DOHH2 (cell line): Measurements from ENCODE around the gene KBTBD3.
A peak's percentile ranks its signal among the peaks of the same experiment; 100 is the strongest.

Source experiments
- H3F3A ChIP-seq: fragments of 200-600 bp; sonication (generic), shearing (Covaris generic); 2 replicates; pipeline ENCODE4 v1.6.0; 2016; ENCODE audit warnings: antibody characterized with exemption, mild to moderate bottlenecking; ENCODE audit not compliant: control insufficient read depth, insufficient read depth
- H3K27ac ChIP-seq: fragments of 200-600 bp; sonication (generic); 2 replicates; pipeline ENCODE4 v1.5.1; 2014; ENCODE audit warnings: low read depth, mild to moderate bottlenecking, low read length, moderate library complexity
- H3K27me3 ChIP-seq: fragments of 200-600 bp; sonication (generic); 2 replicates; pipeline ENCODE4 v1.6.1; 2014; ENCODE audit warnings: mild to moderate bottlenecking, low read length, mixed read lengths; ENCODE audit not compliant: control insufficient read depth
- H3K36me3 ChIP-seq: fragments of 200-600 bp; sonication (generic); 2 replicates; pipeline ENCODE4 v1.6.1; 2014; ENCODE audit warnings: mild to moderate bottlenecking, low read length, moderate library complexity, mixed read lengths; ENCODE audit not compliant: control insufficient read depth
- H3K4me1 ChIP-seq: fragments of 200-600 bp; sonication (generic); 2 replicates; pipeline ENCODE4 v1.6.1; 2014; ENCODE audit warnings: mild to moderate bottlenecking, low read length, mixed read lengths; ENCODE audit not compliant: control insufficient read depth
- H3K4me2 ChIP-seq: fragments of 200-600 bp; sonication (generic); 2 replicates; pipeline ENCODE4 v1.6.0; 2014; ENCODE audit warnings: mild to moderate bottlenecking, low read length, moderate library complexity
- H3K4me3 ChIP-seq: fragments of 200-600 bp; sonication (generic); 2 replicates; pipeline ENCODE4 v1.5.1; 2014; ENCODE audit warnings: mild to moderate bottlenecking, low read length, mixed read lengths
- H3K79me2 ChIP-seq: fragments of 200-600 bp; sonication (generic); 2 replicates; pipeline ENCODE4 v1.6.1; 2014; ENCODE audit warnings: mild to moderate bottlenecking, low read length, mixed read lengths; ENCODE audit not compliant: control insufficient read depth
- H3K9me2 ChIP-seq: fragments of 200-600 bp; sonication (generic); replicated peaks from 2 replicates; pipeline ENCODE4 v1.6.1; 2014; ENCODE audit warnings: mild to moderate bottlenecking, low read length, mixed read lengths; ENCODE audit not compliant: control insufficient read depth
- H3K9me3 ChIP-seq: fragments of 200-600 bp; sonication (generic); 2 replicates; pipeline ENCODE4 v1.6.1; 2014; ENCODE audit warnings: antibody characterized with exemption, low read length, mixed read lengths; ENCODE audit not compliant: control insufficient read depth, insufficient read depth
- H4K20me1 ChIP-seq: fragments of 200-600 bp; sonication (generic); 2 replicates; pipeline ENCODE4 v1.6.0; 2014; ENCODE audit warnings: low read depth, mild to moderate bottlenecking, antibody characterized with exemption, low read length, moderate library complexity; ENCODE audit not compliant: control insufficient read depth, insufficient read depth
- EZH2phosphoT487 ChIP-seq: fragments of 200-600 bp; sonication (generic); IDR thresholded peaks from 2 replicates; pipeline ENCODE4 v1.6.1; 2017; ENCODE audit warnings: borderline replicate concordance, mild to moderate bottlenecking, antibody characterized with exemption, low read length, moderate library complexity, mixed read lengths
- TF ChIP-seq, protein P1 (sequence below): fragments of 200-600 bp; sonication (generic); IDR thresholded peaks from one replicate; pipeline ENCODE4 v1.5.1; 2014; ENCODE audit warnings: antibody characterized with exemption, mild to moderate bottlenecking, low read depth, low read length; ENCODE audit not compliant: poor library complexity, severe bottlenecking

Gene KBTBD3

DNA sequence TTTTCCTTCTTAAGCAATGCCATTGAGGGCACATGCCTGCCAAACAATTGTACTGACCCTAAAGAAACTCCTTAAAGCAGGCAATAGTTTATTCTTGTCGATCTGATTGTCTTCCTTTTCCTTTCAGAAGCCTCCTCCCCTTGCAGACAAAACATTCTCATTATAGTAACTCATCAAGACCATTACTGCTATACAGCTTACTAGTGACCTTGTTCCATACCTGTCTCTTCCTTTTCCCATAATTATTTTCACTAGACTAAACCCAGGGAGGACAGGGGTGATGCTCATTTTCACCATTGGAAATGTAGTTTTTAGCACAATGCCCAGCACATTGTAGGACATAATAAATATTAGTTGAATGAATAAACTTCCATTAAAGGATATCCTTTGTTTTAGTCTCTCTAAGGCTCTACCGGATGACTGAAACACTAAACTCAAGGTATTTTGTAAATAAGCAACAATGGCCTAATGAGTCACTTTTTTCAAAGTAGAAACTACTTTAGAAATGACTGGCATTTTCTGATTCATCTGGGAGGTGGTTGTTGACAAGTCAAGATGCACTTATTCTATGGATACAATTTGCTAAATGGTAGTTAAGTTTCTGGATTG, 45.8 kb downstream of the KBTBD3 start:
- no peaks in the 10 kb centered on the region for H3K27me3 ChIP-seq
- no peak overlapping the region for H3K4me2 ChIP-seq
- TF ChIP-seq, protein P1, sequence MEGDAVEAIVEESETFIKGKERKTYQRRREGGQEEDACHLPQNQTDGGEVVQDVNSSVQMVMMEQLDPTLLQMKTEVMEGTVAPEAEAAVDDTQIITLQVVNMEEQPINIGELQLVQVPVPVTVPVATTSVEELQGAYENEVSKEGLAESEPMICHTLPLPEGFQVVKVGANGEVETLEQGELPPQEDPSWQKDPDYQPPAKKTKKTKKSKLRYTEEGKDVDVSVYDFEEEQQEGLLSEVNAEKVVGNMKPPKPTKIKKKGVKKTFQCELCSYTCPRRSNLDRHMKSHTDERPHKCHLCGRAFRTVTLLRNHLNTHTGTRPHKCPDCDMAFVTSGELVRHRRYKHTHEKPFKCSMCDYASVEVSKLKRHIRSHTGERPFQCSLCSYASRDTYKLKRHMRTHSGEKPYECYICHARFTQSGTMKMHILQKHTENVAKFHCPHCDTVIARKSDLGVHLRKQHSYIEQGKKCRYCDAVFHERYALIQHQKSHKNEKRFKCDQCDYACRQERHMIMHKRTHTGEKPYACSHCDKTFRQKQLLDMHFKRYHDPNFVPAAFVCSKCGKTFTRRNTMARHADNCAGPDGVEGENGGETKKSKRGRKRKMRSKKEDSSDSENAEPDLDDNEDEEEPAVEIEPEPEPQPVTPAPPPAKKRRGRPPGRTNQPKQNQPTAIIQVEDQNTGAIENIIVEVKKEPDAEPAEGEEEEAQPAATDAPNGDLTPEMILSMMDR, result no peak
- H3K4me1 ChIP-seq, result no peaks in the 10 kb centered on the region
- no peaks in the 10 kb centered on the region for H3K36me3 ChIP-seq
- no peaks in the 10 kb centered on the region for H3K79me2 ChIP-seq
- H3F3A ChIP-seq, result no peaks in the 10 kb centered on the region
- no peaks in the 10 kb centered on the region for H3K9me2 ChIP-seq
- H3K9me3 ChIP-seq, result no peaks in the 10 kb centered on the region
- no peak overlapping the region for H3K4me3 ChIP-seq
- H4K20me1 ChIP-seq, result no peaks in the 10 kb centered on the region
- no peak overlapping the region for H3K27ac ChIP-seq

DNA sequence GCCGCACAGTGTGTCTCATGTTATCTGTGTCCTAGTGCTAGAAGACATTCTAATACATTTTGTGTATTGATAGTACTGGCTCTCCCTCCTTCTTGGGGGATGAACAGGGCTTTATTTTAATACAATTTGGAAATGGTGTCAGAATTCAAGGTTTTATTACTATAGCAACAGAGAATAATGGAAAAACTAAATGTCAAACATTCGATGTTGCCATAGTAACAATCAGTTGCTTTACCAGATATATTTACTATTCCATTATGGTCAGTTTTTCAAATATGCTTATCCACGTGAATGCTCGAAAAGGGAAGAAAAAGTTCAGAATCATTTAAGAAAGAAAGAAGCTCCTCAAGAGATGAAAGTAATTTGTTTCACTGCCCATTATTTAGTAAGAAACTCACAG, 46.5 kb downstream of the KBTBD3 start:
- H3K27me3 ChIP-seq, result no peaks in the 10 kb centered on the region
- no peak overlapping the region for H3K4me3 ChIP-seq
- no peaks in the 10 kb centered on the region for H3K36me3 ChIP-seq
- no peak overlapping the region for H3K4me2 ChIP-seq
- no peaks in the 10 kb centered on the region for H3K4me1 ChIP-seq
- H3K27ac ChIP-seq, result no peak overlapping the region
- H4K20me1 ChIP-seq, result no peaks in the 10 kb centered on the region
- no peak for TF ChIP-seq EZH2phosphoT487
- TF ChIP-seq, protein P1, result no peak
- H3K9me3 ChIP-seq, result no peaks in the 10 kb centered on the region
- H3K9me2 ChIP-seq, result no peaks in the 10 kb centered on the region
- no peaks in the 10 kb centered on the region for H3K79me2 ChIP-seq
- no peaks in the 10 kb centered on the region for H3F3A ChIP-seq

DNA sequence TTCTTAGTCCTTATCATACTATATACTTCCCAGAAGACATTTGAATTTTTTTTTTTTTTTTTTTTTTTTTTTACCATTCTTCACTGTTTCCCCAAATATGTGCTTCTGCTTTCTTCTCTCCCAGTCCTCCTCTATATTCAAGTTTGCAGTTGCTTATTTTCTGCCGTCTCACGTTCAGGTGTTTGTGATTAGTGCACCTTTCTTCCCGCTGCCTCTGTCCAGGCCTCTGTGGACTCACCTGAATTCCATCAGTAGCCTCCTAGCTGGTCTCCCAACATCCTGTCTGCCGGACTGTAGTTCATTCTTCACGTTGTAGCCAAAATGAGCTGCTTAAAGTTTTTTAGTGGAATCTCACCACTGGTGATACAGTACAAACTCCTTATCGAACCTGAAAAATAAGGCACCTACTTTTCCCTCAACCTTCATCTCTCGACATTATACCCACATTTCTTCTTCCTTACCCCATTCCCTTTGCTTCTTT, 54.3 kb downstream of the KBTBD3 start:
- Histone ChIP-seq H3K36me3 (peaks cover 37% of the 10 kb centered on the region), H3K27me3 (no peaks in the 10 kb centered on the region), H3K79me2 (peaks cover 42% of the 10 kb centered on the region), H3K4me1 (peaks cover 35% of the 10 kb centered on the region), H3K9me2 (no peaks in the 10 kb centered on the region), H3K27ac (peak overlapping the region; percentile 37), H3F3A (0 out of 2 replicates have a peak, but pooled peaks cover 5% of the 10 kb centered on the region), H3K4me2 (peak overlapping the region; percentile 73), H3K4me3 (peak overlapping the region; percentile 94), H4K20me1 (no peaks in the 10 kb centered on the region), H3K9me3 (no peaks in the 10 kb centered on the region)
- TF ChIP-seq EZH2phosphoT487, result no peak
- TF ChIP-seq, protein P1, result no peak
